Measurements from ENCODE around the gene COX7A1.
"Not testable (repeated sequence)": the region's sequence is repeated elsewhere in the genome, so short reads cannot be mapped to it uniquely, and the experiment has no call there.

The COX7A1 gene

GRCh38 chr19:36152352-36153091 lies at the start of gene COX7A1:
Gene COX7A1, minus strand, starts transcription at chr19:36152447. Its CDS starts 40 bp downstream, at chr19:36152407.
- no peak for DNase-seq

DNA sequence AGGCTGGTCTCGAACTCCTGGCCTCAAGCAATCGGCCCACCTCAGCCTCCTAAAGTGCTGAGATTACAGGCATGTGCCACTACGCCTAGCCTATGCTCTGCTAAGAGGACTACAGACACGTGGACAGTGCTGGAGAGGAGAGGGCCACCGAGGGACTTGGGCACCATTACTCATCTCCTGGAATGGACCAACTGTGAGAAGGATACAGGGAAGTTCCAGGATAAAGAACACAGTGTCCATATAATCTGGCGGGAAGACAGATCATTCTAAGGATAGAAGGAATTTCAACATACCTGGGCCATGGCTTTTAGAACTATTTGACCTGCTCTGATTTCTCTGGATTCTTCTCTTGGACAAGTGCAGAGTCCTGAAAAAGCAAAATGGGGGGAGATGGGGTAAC lies 49.4 kb upstream of the COX7A1 start:
- no peak for DNase-seq

DNA sequence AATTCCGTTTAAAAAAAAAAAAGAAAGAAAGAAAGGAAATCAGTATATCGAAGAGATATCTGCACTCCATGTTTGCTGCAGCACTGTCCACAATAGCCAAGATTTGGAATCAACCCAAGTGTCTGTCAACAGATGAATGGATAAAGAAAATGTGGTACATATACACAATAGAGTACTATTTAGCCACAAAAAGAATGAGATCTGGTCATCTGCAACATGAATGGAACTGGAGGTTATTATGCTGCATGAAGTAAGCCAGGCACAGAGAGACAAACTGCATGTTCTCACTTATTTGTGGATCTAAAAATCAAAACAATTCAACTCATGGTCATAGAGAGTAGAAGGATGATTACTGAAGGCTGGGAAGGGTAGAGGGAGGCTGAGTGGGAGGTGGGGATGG lies 45.9 kb upstream of the COX7A1 start:
- no peak for DNase-seq

GRCh38 chr19:36196249-36196648 lies 44.0 kb upstream of the COX7A1 start:
- DNase-seq: no peak

DNA sequence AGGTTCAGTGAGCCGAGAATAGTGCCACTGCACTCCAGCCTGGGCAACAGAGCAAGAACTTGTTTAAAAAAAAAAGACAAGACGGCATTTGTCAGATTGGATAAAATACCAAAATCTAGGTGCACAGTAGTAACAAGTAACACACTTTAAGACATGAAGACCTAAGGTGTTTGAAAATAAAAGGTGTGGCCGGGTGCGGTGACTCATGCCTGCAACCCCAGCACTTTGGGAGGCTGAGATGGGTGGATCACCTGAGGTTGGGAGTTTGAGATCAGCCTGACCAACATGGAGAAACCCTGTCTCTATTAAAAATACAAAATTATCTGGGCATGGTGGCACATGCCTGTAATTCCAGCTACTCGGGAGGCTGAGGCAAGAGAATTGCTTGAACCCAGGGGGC lies 34.5 kb upstream of the COX7A1 start:
- DNase-seq: not testable (repeated sequence)

GRCh38 chr19:36183245-36183628 lies 31.0 kb upstream of the COX7A1 start:
- no peak for DNase-seq

- no peak for DNase-seq
Observed at GRCh38 chr19:36182612-36183244, 30.5 kb upstream of the COX7A1 start.

GRCh38 chr19:36179077-36179476 lies 26.8 kb upstream of the COX7A1 start:
- DNase-seq: peak; percentile 41 to 67

GRCh38 chr19:36173846-36174245 lies 21.6 kb upstream of the COX7A1 start:
- not testable (repeated sequence) for DNase-seq

DNA sequence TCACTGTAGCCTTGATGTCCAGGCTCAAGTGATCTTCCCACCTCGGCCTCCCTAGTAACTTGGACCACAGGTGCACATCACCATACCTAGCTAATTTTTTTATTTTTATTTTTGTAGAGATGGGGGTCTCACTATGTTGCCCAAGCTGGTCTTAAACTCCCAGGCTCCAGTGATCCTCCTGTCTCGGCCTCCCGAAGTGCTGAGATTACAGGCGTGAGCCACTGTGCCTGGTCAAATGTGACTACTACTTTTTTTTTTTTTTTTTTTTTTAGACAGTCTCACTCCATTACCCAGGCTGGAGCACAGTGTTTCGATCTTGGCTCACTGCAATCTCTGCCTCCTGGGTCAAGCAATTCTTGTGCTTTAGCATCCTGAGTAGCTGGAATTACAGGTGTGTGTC lies 20.6 kb upstream of the COX7A1 start:
- no peak for DNase-seq

- peak; percentile 65 to 90 for DNase-seq
Observed at GRCh38 chr19:36169084-36169760, 17.0 kb upstream of the COX7A1 start.

DNA sequence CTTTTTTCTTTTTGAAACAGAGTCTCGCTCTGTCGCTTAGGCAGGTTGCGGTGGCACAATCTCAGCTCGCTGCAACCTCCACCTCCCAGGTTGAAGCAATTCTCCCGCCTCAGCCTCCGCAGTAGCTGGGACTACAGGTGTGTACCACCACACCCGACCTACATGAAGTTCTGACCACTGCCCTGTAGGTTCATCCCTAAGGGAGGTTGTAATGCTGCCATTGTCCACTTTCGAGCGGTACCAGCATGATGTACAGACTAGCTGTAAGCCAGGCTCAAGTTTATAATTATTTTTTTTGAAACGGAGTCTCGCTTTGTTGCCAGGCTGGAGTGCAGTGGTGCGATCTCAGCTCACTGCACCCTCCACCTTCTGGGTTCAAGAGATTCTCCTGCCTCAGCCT lies 11.6 kb upstream of the COX7A1 start:
- DNase-seq: no peak

DNA sequence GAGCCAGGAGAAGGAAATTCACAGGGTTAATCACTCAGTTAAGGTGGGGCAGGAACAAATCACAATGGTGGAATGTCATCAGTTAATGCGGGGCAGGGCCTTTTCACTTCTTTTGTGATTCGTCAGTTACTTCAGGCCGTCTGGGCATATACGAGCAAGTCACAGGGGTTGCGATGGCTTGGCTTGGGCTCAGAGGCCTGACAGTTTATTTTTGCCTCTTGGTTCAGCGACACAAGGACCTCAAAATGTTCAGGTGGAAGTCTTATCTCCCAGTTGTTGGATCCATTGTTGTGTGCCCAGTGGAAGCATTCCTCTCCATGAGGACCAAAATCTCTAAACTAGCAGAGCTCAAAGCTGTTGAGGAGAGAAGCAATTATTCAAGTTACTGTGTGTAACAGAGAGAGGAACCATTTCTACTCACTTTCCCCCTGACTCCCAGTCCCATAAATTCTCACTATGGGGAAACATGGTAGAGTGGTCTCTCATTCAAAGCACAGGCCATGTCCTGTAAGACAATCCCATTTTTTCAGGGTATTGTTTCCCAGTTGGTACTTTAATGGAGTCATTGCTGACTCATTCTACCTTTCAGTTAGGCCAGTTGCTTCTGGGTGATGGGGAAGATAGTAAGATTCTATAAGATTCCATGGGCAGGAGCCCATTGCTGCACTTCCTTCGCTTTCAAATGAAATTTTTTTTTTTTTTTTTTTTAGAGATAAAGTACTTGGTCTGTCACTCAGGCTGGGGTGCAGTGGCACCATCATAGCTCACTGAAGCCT lies 8.8 kb upstream of the COX7A1 start:
- no peak for DNase-seq

DNA sequence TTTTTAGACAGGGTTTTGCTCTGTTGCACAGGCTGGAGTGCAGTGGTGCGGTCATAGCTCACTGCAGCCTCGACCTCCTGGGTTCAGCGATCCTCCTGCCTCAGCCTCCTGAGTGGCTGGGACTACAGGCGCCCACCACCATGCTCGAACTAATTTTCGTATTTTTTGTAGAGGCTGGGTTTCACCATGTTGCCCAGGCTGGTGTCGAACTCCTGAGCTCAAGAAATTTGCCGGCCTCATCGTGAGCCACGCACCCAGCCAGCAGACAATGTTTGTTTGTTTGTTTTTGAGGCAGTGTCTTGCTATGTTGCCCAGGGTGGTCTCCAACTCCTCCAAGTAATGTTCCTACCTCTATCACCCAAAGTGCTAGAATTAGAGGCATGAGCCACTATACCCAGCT lies 879 bp upstream of the COX7A1 start:
- DNase-seq: no peak

- no peak for DNase-seq
Observed at GRCh38 chr19:36152019-36152351, 262 bp downstream of the COX7A1 start.

GRCh38 chr19:36151144-36152018 lies 866 bp downstream of the COX7A1 start:
- no peak for DNase-seq

DNA sequence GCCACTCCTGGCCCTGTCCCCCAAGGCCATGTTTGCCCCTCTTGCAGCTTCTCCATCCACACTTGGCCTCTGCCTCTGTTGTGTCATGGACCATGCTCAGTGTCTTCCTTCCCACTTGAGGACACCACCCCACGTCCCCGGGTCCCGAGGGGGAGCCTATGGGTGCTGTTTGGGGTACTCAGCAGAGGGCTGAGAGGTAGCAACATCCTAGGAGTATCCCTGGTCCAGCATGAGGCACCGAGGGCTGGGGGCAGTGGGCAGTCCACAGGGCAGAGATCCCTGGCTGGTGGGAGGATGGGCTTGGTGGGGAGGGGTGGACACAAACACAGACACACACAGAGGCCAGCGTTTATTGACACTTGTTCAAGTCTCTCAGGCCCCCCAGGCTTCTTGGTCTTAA lies 1.7 kb downstream of the COX7A1 start:
- DNase-seq: no peak

DNA sequence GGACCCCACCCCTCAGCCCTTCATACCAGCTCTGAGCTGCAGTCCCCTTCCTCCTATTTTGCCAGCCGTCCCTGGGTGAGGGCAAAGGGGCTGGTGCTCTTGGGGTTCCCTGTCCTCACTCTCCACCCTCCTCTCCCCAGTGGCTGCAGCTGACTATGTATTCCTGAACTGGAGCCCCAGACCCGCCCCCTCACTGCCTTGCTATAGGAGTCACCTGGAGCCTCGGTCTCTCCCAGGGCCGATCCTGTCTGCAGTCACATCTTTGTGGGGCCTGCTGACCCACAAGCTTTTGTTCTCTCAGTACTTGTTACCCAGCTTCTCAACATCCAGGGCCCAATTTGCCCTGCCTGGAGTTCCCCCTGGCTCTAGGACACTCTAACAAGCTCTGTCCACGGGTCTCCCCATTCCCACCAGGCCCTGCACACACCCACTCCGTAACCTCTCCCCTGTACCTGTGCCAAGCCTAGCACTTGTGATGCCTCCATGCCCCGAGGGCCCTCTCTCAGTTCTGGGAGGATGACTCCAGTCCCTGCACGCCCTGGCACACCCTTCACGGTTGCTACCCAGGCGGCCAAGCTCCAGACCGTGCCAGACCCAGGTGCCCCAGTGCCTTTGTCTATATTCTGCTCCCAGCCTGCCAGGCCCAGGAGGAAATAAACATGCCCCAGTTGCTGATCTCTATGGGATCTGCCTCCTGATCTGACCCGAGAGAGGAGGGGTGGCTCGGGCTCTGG lies 2.4 kb downstream of the COX7A1 start:
- no peak for DNase-seq

DNA sequence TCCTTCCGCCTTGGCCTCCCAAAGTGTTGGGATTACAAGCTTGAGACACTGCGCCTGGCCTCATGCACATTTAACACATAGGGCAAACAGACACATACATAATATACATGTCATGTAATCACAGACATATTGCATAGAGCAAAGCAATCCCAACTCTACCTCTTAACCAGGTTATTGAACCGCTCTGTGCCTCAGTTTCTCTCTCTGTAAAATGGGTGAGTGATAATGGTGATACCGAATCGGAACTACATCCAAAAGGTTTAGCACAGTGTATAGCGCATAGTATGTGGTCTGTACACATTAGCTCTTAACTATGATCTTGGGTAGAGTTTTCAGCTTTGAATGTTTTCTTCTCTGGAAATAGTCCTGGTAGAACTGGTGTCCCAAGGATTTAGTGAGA lies 7.6 kb downstream of the COX7A1 start:
- DNase-seq: no peak

DNA sequence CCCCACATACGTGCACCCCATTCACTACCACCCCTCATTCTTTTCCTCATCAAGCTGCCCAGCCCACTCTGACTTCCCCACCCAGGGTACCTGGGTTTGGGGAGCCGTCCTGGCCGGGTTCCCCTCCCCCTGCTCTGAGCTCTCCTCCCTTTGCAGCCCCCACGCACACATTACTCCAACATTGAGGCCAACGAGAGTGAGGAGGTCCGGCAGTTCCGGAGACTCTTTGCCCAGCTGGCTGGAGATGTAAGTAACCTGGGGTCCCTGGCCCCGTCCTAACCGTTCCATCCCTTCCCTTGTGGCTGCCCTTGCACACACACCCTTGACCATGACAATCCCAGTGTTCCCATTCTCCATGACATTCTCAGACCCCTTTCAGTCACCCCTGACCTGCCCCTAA lies 9.8 kb downstream of the COX7A1 start:
- DNase-seq: no peak

DNA sequence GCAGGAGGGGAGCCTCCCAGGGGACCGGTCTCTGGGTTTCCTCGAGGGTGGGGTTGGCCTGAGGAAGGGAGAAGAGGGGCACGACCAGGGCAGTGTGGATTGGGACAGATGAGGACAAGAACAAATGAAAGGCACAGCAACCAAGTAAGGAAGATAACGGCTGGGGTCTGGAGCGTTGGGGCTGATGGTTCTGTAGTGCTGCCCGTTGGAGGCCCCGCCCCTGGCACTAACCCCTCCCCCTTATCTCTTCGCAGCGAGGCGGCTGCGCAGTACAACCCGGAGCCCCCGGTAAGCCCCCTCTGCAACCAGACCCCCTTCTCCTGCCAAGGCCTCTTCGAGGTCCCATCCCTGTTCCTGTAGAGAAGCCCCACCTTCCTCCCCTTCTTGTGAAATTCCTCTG lies 10.2 kb downstream of the COX7A1 start:
- DNase-seq: no peak
